HG03460 (cell line): ENCODE data around the gene TBL1XR1.

ENCODE experiments used
- ATAC-seq: cut with Tn5 transposase; IDR thresholded peaks from one replicate; pipeline ENCODE4 v1.9.1; 2021; ENCODE audit not compliant: unreplicated experiment

Gene TBL1XR1

DNA sequence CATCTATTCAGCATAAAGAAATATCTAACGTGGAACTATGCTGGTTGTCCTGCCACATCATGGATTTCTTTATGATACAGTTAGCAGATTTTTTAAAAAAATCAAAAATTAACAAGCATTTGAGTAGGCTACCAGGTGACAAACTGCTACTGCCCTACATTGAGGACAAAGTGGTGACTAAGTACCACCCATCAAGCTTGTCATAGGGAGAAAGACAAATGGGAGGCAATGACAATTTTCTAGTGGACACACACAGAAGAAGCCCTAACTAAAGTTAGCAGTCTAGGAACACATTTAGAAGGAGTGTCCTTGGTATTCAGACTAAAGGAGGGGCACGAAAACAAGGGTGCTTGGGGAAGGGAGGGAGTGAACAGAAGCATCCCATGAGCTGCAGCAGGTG lies 131.2 kb downstream of the TBL1XR1 start:
- no peak for ATAC-seq

DNA sequence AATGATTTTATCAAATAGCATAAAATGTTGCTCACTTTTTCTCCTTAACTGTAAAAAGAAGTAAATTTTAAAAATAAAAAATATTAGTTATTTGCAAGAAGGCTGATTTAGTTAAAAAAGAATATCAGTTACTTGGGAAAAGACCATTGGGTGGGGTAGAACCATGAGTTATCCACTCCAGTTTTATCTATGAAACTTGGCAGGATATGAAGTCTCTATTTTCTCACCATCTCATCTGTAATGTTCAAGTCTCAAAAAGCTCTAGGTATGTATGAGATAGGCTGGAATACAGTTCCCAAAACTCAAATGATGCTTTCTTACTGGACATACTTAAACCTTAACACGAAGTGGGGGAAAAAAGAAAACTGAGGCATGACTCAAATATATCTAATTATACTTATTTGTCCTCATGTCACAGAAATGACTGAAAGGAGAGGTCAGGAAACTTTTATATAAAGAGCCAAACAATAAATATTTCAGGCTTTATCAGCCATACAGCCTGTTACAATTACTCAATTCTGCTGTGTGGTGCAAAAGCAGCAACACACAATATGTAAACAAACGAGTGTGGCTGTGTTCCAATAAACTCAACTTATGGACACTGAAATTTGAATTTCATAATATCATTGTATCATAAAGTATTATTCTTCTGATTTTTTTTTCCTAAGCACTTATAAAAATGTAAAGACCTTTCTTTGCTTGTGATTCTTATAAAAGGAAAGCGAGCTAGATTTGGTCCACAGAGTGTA lies 131.8 kb downstream of the TBL1XR1 start:
- no peak for ATAC-seq

DNA sequence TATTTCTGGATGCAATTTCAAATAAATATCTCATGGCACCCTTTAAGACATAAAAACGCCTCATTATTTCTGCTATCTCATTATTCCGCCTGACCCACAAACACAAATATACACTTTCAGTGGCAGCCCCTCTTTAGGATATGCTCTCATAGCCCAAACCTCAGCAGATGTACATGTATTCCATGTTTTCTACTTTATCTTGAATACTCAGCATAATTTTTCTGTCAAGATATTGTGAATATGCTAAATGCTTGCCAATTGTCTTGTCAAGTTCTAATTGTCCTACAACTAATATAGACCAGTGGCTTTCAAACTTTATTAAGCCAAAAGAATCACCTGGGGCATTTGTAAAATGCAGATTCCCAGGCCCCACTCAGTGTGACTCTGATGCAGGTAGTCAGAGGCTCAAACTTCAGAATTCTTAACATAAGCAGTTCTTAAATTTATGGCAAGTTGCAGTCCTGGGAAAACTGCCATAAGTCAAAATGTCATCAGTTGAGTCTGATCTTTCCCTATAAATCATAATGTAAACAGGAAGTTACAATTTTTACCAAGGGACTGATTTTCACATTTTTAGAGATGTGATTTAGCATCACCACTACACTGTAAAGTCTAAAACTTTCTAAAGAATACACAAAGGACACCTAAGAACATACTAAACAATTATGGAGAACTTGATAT lies 135.1 kb downstream of the TBL1XR1 start:
- ATAC-seq = no peak

DNA sequence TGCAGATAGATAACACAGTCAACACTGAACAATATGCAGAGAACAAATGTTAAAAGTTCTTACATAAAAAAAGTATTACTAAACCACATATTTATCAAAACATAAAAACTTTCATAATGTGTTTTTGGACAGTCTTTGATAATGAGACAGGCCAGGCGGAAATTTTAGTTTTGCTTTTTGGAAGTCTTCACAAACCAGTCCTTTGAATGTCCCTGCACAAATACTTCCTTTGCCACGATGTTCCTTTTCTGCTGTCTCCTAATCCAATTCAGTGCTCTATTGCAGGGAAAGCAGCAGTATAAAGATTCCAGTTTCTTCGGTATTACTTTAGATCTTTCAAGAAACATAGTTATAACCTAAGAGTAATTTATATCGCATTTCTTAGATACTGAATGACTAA lies 135.9 kb downstream of the TBL1XR1 start:
- no peak for ATAC-seq

DNA sequence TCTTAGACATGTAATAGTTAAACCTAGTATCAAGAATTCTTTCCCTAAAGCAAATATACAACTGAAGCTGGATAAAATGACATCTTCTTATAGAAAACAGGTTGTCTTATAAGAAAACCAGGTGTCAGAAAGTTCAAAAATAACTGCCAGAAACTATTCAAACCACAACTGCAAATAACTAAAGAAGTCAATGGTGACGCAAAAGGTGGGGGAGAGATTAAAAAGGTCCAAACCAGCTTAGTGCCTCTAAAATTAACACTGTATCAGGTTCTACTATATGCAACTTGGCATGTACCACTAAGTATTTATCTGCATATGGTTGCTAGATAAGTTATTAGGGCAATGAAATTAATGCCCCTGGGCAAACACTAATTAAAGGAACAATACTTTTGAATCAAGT lies 136.8 kb downstream of the TBL1XR1 start:
- no peak for ATAC-seq

DNA sequence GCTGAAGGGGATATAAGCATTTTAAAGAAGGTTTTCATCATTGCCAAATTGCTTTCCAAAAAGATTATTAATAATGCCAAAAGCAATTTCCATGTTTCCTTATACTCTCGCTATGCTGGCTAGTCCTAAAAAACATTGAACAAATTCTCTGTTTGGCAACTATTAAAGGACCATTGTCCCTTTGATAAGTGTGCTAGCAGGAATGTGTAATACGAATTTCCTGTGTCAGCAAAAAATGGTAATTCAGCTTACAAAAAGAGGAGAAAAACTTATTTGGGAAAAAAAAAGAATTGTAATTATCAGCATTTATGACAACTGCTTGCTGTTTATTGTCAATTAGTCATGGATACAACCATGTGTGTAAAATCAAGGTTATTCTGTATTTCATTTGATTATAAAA lies 138.6 kb downstream of the TBL1XR1 start:
- ATAC-seq = no peak

DNA sequence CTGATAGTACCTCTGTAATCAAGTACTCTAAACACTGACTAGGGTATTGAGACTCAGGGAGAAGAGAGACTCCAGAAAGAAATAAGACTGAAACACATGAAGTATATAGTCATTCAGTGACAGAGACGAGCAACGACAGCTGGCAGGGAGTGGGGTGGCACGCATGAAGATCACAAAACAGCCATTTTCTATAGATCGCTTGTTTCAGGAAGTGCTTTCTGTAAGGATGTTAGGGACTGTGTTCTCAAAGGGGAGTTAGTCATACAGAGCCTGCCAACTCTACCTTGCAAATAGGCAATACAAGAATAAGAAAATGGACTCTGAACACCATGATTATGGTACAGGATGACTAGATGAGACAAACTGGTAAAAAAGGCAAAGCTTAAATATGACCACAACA lies 139.5 kb downstream of the TBL1XR1 start:
- peak; percentile 96 for ATAC-seq

DNA sequence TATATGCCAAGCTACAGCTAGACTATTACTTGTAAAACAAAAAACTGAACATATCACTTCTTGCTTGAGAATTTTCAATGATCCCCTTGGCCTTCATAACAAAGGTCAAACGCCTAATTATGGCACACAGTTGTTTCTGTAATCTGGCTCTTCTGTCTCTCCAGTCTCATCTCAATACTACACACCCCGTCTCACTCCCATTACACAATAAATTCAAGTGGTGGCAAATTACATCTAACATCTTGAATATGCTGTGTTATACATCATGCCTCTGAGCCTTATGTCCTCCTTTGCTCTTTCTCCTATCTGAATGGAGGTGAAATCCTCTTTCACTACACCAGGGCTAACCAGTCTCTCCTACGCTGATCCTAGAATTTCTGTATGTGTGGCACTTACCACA lies 140.4 kb downstream of the TBL1XR1 start:
- no peak for ATAC-seq

DNA sequence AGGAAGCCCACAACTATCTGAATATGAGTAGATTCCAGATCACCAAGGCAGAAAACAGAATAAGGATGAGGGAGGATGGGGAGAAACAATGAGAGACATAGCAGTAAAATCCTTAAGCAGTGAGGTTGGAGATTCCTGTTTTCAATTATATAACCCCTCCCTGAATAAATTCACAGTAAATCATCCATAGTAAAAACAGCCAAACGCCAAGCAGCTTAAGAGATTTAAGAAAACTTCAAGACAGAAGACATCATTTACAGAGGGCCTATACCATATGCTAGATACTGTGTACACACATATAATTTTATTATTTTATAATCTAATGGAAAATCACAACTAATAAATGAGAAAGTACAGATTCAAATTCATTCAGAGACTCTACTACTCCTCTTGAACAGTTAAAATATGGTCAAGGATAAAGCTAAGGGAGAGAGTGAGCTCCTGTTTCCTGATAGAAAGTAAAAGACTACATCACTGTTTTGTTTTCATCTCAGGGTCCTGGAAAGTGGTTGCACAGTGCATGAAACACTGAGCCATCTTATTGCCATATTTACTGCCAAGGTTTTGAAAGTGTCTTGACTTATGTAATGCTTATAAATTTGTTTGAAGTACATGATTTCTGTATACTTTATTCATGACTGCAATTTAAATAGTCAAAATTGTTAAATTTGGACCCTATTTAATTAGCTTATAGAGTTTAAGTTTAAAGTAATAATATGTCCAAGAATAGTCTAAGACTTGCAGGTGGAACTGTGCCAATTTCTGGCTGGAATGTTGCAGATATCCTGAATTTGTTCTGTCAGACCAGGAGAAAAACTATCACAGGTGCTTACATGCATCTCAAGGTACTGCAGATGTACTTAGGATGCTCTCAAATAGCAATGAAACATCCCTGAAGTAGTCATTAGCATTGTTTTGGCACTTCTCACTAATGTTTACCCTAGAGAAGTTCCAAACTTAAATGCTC lies 141.4 kb downstream of the TBL1XR1 start:
- ATAC-seq = no peak

DNA sequence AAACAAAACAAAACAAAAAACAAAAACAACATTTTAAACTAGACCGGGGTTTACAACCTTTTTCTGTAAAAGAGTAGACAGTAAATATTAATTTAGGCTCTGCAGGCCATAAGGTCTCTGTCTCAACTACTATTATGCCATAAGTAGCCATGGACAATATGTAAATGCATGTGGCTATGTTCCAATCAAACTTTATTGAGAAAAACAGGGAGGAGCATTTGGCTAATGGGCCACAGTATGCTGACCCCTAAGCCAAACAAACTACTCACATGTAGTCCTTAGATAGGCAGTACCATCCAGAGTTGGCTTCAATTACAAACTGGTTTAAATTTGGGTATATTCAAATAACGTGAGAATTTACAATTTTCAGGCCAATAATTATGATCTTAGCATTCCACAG lies 144.2 kb downstream of the TBL1XR1 start:
- no peak for ATAC-seq

DNA sequence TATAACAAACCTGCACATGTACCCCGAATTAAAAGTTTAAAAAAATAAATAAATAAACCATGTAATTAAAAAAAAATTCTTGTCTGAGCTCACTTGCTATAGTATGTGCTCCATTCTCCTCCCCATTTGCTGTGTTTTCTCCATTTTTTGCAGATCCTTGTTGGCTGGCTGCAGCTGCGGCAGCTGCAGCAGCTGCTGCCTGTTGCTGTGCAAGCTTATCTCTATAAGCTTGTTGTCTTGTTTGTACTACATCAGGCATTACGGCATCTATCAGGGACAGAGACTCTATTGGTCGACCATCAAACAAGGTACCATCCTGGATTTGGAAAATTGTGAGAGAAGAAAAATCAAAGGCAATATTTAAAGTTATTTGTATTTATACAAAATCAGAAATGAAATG lies 145.9 kb downstream of the TBL1XR1 start:
- ATAC-seq = no peak

DNA sequence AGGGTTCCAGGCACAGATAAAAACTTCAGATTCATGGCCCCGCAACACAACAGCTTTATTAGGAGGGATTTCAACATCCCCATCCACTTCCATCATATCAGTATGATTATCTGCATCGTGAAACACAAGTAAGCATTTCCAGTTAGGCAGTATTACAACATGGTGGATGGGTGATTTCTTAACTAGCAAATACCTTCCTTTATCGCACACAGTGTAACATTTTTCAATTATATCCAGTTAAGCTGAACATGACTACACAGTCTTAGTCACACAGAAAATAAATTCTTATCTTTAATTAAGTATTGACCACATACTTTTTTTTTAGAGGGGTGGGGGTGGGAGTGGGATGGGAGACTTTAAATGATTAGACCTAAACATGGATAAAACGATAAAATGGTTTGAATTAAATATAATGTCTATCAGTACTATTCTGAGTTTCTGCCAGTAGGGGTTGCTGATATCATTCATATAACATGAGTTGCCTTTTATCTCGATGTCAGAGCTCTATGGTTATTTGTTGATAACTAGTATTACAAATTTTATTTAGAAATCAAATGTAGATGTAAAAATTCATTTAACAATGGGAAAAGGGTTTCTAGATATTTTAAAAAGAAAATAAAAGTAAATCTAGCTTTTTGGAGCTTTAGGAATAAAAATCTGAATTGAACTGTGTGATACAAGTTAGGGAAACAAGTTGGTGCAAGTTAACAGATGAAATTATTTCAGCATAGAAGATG lies 146.6 kb downstream of the TBL1XR1 start:
- no peak for ATAC-seq

DNA sequence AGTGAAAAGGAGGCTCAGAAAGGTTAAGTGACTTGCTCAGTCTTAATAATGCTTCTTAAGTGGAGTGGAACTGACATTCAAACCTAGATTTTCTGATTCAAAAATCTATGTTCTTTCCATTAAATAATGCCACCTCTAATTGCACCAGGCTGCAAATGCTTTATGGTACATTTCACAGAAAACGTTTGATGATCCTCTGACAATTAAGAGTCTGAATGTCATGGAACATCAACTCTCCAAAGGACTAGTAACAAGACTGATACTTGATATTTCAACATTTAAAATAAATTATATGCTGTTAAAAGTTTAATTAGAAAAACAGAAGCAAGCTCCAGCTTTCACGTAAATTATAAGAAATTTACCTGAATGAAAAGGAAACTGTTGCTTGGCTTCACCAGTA lies 151.5 kb downstream of the TBL1XR1 start:
- ATAC-seq = no peak

DNA sequence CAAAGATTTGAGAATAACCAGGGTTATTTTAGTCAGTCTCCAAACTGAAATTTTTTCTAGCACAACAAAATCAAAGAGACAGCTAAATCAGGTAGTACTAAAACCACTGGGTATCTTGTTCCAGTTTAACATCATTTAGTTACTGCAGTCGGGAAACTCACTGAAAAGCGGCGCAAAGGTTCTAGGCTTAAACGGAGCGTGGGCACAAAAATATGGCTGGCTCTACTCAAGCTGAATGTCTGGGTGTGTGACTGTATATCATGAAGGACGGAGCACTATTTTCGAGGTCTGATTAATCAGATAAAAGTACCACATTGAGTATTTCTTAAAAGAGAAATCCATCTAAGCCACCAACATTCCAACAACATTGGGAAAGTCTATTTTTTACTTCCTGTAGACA lies 152.1 kb downstream of the TBL1XR1 start:
- ATAC-seq = no peak

DNA sequence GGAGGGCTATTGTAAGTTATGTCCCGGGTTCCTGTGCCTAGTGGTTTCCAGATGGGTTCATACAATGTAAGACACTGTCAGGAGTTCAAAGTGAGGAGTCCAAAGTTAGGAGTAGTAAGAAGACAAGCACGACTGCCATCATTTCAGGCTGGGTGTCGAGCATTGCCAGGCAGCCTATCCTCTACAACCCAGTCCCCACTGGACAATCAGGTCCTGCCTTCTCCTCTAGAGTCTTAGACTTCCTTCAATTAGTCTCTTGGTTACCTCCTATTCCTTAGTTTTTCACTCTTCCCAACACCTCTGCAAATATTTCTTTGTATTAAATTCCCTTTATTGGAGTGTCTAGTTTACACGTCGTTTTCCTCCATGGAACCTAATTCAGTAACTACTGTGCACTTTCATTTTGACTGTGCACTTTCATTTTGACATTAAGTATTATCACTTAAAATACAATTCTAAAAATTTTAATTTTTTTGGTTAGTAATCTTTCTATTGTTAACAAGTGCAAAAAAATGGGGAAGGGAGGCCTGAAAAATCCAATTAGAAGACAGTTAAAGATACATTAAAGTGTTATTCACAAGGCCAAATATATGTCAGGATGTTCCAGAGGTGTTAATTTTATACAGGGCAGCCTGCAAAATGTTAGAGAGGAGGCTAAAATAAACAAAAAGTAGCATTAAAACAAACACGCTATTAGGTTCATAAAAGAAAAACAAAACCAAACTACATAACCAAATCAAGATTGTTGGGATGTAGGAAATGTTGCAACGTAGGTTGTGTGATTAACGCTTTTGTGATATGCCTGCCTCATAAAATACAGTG lies 155.3 kb downstream of the TBL1XR1 start:
- peak; percentile 49 for ATAC-seq

DNA sequence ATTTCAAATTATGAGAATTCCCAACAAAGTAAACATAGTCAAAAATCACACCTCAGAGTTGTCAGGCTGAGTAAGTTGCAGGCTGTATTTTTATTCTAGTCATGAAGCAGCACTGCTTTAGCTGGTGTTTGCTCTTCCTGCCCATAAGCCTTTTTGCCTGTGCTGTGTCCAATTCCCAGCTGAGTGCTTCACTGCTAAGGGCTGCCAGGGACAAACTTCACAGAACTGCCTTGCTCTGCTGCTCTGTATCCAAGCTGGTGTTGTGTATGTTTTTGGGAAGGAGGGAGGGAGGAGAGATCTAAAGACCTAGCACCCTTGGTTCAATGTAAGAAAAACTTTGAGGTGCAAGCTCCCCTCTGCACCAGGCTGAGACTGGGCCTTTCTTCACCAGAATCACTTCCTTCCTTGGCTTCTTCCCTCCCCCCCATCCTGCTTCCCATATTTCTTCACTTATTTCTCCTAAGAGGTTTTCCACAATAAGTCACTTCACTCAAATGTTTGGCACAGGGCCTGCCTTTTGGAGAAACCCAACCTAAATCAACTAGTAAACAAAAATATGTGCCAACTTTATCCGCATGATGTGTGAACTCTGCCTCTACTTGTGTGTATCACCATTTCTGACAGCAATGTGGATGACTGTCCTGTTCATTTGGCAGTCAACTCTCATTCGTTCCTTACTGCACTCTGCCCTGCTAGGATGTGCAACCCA lies 156.1 kb downstream of the TBL1XR1 start:
- peak; percentile 19 for ATAC-seq

DNA sequence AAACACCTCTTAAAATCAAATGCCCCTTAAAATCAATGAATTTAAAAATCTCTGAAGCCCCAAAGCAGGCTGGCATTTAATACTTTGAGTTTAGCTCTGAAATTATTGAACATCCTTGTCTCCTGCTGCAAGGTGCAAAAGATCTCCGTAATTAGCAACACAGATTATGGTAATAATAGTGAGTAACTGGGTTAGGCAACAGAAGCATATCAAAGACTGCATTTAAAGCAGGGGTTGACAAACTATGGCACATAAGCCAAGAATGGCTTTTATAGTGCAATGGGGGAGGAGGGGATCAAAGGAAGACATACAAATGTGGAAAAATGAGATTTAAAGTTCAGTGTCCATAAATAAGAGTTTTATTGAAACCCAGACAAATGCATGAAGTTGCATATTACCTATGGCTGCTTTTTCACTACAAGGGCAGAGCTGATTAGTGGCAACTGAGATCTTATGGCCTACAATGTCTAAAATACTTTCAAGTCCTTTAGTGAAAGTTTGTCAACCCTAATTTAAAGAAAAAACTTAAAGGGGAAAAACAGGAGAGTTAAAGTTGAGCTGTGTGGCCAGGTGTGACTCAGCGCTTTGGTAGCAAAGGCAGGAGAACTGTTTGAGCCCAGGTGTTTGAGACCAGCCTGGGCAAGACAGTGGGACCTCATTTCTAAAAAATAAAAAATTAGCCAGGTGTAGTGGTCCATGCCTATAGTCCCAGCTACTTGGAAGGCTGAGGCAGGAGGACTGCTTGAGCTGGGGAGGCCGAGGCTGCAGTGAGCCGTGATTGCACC lies 157.6 kb downstream of the TBL1XR1 start:
- no peak for ATAC-seq

DNA sequence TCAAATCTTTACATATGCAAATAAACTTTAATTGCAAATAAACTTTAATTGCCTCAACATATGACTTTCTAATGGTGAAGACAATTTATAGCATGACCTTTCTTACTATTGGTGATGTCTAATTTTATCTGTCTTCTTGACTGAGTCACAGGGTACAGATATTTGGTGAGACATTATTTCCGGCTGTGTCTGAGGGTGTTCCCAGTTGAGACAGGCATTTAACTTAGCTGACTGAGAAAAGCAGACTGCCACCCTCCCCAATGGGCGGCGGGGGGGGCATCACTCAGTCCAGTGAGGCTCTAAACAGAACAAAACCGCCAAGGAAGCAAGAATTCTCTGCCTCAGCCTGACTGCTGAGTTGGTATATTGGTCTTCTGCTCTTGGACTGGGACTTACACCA lies 160.0 kb downstream of the TBL1XR1 start:
- ATAC-seq = no peak

DNA sequence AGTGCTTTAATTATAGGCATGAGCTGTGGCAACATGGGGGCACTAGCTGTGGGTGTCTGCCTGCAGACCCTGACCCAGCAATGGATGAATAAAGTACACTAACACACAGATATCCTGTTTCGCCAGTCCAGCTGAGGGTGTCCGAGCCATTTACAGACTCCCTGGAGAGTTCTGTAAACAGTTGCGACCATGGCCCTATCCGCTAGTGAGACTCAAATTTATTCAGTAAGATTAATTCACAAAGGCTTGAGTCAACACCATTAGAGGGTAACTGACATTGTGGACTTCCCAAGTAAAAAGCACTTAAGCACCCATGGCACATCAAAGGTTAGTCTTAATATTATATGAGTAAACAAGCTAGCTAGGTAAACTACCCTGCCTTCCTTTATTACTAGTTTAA lies 161.6 kb downstream of the TBL1XR1 start:
- ATAC-seq = no peak
